HCT116 (cell line): ENCODE results near the gene FNDC4. TPM values are rescaled to one million over a fixed set of nuclear protein-coding genes. Genes with fewer than 3 reads are reported as not detected.

Experiments
- ATAC-seq: fragments of 200-7000 bp; cut with Tn5 transposase; 2 replicates; pipeline ENCODE4 v1.9.1; 2020; ENCODE audit warnings: mild to moderate bottlenecking, moderate library complexity
- BruUV-seq: library from RNA; stranded (reverse); fragments of 400-500 nt; replicated peaks from 2 replicates; lab custom pipeline; 2021; lab: Mats Ljungman, UMichigan
- CTCF ChIA-PET: fragments of 300-600 bp; sonication (Branson Sonifier 250); formaldehyde crosslinking; loops from one replicate; lab custom pipeline; 2021; ENCODE audit warnings: antibody characterized with exemption; lab: Charles Lee
- POLR2A ChIA-PET: fragments of 300-600, 350-600 bp; sonication (Branson Sonifier 250); formaldehyde crosslinking; loops from one replicate; lab custom pipeline; 2021; ENCODE audit warnings: antibody characterized with exemption; lab: Charles Lee
- RAD21 ChIA-PET, 2 experiments: fragments of 300-600 bp; sonication (Branson Sonifier 250); formaldehyde crosslinking; loops; one replicate each; lab custom pipeline; 2023; ENCODE audit warnings: low total read pairs in 2 of 2; ENCODE audit not compliant: uncharacterized antibody in 2 of 2, unreplicated experiment in 2 of 2, low non-redundant PET in 1 of 2; lab: Charles Lee
- DNase-seq: peaks from one replicate; pipeline ENCODE4 v3.0.0-alpha.2; 2010; ENCODE audit warnings: low read depth, low spot score
- H2AFZ ChIP-seq: fragments of 200-600 bp; shearing (Covaris generic), sonication (generic); 2 replicates; pipeline ENCODE4 v1.6.1; 2017; ENCODE audit warnings: low read depth, mixed run types, mixed read lengths, antibody characterized with exemption, low read length; ENCODE audit not compliant: poor library complexity, severe bottlenecking
- H3K27ac ChIP-seq: 2 replicates; pipeline ENCODE4 v1.5.1; 2012; ENCODE audit warnings: low read depth, low read length
- H3K27me3 ChIP-seq: fragments of 200-600 bp; sonication (generic); 2 replicates; pipeline ENCODE4 v1.6.1; 2016; ENCODE audit warnings: mixed run types, low read length, mixed read lengths; ENCODE audit not compliant: insufficient read depth
- H3K36me3 ChIP-seq, 2 experiments: fragments of 200-500 bp in 1 of 2; fragments of 200-600 bp in 1 of 2; sonication (Bioruptor generic) in 1 of 2; sonication (generic) in 1 of 2; 2 replicates each; pipeline versions ENCODE4 v1.5.1 to v1.6.1; 2014 to 2016; ENCODE audit warnings: low read length in 2 of 2, inconsistent platforms in 1 of 2, mixed read lengths in 1 of 2, mixed run types in 1 of 2; ENCODE audit not compliant: insufficient read depth in 2 of 2, control insufficient read depth in 1 of 2
- H3K4me1 ChIP-seq, 2 experiments: fragments of 200-600 bp in 1 of 2; sonication (generic) in 1 of 2; 2 replicates each; pipeline versions ENCODE4 v1.5.1 to v1.6.1; 2012 to 2017; ENCODE audit warnings: low read length in 2 of 2, inconsistent platforms in 1 of 2, mild to moderate bottlenecking in 1 of 2, mixed read lengths in 1 of 2, mixed run types in 1 of 2, moderate library complexity in 1 of 2; ENCODE audit not compliant: insufficient read depth in 2 of 2, control insufficient read depth in 1 of 2
- H3K4me2 ChIP-seq: fragments of 200-600 bp; sonication (generic); 2 replicates; pipeline ENCODE4 v1.6.1; 2017; ENCODE audit warnings: mixed run types, low read length, mixed read lengths
- H3K4me3 ChIP-seq, 2 experiments: fragments of 200-600 bp in 1 of 2; sonication (generic) in 1 of 2; replicated peaks in 1 of 2; 2 replicates each; pipeline ENCODE4 v1.5.1; 2011 to 2016; ENCODE audit warnings: low read length in 2 of 2, control low read depth in 1 of 2, low read depth in 1 of 2, mild to moderate bottlenecking in 1 of 2, mixed read lengths in 1 of 2, mixed run types in 1 of 2
- H3K79me2 ChIP-seq: fragments of 200-600 bp; sonication (generic); 2 replicates; pipeline ENCODE4 v1.6.1; 2017; ENCODE audit warnings: mild to moderate bottlenecking, mixed run types, low read length, moderate library complexity, mixed read lengths; ENCODE audit not compliant: insufficient read depth
- H3K9ac ChIP-seq: fragments of 200-600 bp; sonication (generic); 2 replicates; pipeline ENCODE4 v1.6.1; 2016; ENCODE audit warnings: low read length, mixed read lengths
- H3K9me2 ChIP-seq: fragments of 200-600 bp; sonication (generic), shearing (Covaris generic); 2 replicates; pipeline ENCODE4 v1.6.1; 2017; ENCODE audit warnings: mixed run types, mild to moderate bottlenecking, moderate library complexity; ENCODE audit not compliant: insufficient read depth
- H3K9me3 ChIP-seq, 2 experiments: fragments of 200-500 bp in 1 of 2; fragments of 200-600 bp in 1 of 2; sonication (Bioruptor generic) in 1 of 2; sonication (generic) in 1 of 2; 2 replicates each; pipeline ENCODE4 v1.6.1; 2014 to 2017; ENCODE audit warnings: low read length in 2 of 2, mixed read lengths in 2 of 2, inconsistent platforms in 1 of 2, low read depth in 1 of 2, mild to moderate bottlenecking in 1 of 2, mixed run types in 1 of 2, moderate library complexity in 1 of 2; ENCODE audit not compliant: control insufficient read depth in 1 of 2, insufficient read depth in 1 of 2
- H4K20me1 ChIP-seq: fragments of 200-600 bp; sonication (generic), shearing (Covaris generic); 2 replicates; pipeline ENCODE4 v1.6.1; 2017; ENCODE audit warnings: mixed run types, mild to moderate bottlenecking, moderate library complexity; ENCODE audit not compliant: insufficient read depth
- ATF3 ChIP-seq: IDR thresholded peaks from 2 replicates; pipeline ENCODE4 v1.6.1; 2012
- CBX3 ChIP-seq: IDR thresholded peaks from 2 replicates; pipeline ENCODE4 v1.6.1; 2012; ENCODE audit warnings: low read depth
- CEBPB ChIP-seq: IDR thresholded peaks from 2 replicates; pipeline ENCODE4 v1.6.1; 2012; ENCODE audit warnings: low read depth
- CTCF ChIP-seq, 3 experiments: fragments of 200-600 bp in 1 of 3; sonication (generic) in 1 of 3; IDR thresholded peaks in 2 of 3; conservative IDR thresholded peaks in 1 of 3; 2 replicates each; pipeline ENCODE4 v1.5.1; 2012 to 2017; ENCODE audit warnings: low read depth in 2 of 3, low read length in 2 of 3, antibody characterized with exemption in 1 of 3, borderline replicate concordance in 1 of 3, control low read depth in 1 of 3, mild to moderate bottlenecking in 1 of 3, mixed read lengths in 1 of 3, mixed run types in 1 of 3, moderate library complexity in 1 of 3; ENCODE audit not compliant: insufficient read depth in 1 of 3
- EGR1 ChIP-seq: IDR thresholded peaks from 2 replicates; pipeline ENCODE4 v1.6.1; 2012; ENCODE audit warnings: low read depth
- ELF1 ChIP-seq: IDR thresholded peaks from 2 replicates; pipeline ENCODE4 v1.6.1; 2012; ENCODE audit warnings: low read depth, borderline replicate concordance
- EZH2 ChIP-seq: fragments of 200-600 bp; sonication (generic); IDR thresholded peaks from 2 replicates; pipeline ENCODE4 v1.6.1; 2017; ENCODE audit warnings: antibody characterized with exemption, mixed run types
- FOSL1 ChIP-seq: IDR thresholded peaks from 2 replicates; pipeline ENCODE4 v1.6.1; 2012; ENCODE audit warnings: low read depth
- MAX ChIP-seq: IDR thresholded peaks from 2 replicates; pipeline ENCODE4 v1.6.1; 2012
- POLR2A ChIP-seq: IDR thresholded peaks from 2 replicates; pipeline ENCODE4 v1.7.0; 2011; ENCODE audit warnings: borderline replicate concordance; ENCODE audit not compliant: insufficient read depth, insufficient read length; ENCODE audit errors: extremely low read depth
- RAD21 ChIP-seq: IDR thresholded peaks from 2 replicates; pipeline ENCODE4 v1.6.1; 2012; ENCODE audit warnings: low read depth, mild to moderate bottlenecking
- REST ChIP-seq: IDR thresholded peaks from 2 replicates; pipeline ENCODE4 v1.6.1; 2012; ENCODE audit warnings: low read depth
- SRF ChIP-seq: IDR thresholded peaks from 2 replicates; pipeline ENCODE4 v1.6.1; 2012; ENCODE audit warnings: low read depth
- TCF7L2 ChIP-seq: IDR thresholded peaks from 2 replicates; pipeline ENCODE4 v1.7.0; 2011; ENCODE audit warnings: borderline replicate concordance, inconsistent platforms; ENCODE audit not compliant: insufficient read depth, insufficient read length; ENCODE audit errors: extremely low read depth
- ZFX ChIP-seq: fragments of 450-650 bp; IDR thresholded peaks from 2 replicates; pipeline ENCODE4 v1.6.1; 2017
- ZNF274 ChIP-seq: fragments of 200-500 bp; sonication (Bioruptor generic); IDR thresholded peaks from 2 replicates; pipeline ENCODE4 v1.6.1; 2014; ENCODE audit warnings: mild to moderate bottlenecking, low read depth, low read length, inconsistent platforms
- intact Hi-C: fragments of 100-400 bp; cut with micrococcal nuclease; formaldehyde crosslinking; loops from 2 replicates; pipeline ENCODE4 v1.10.0; 2022
- total RNA-seq: library from RNA; stranded (reverse); gene quantifications from one replicate; pipeline ENCODE4 v1.2.1, GENCODE V29; 2021; ENCODE audit not compliant: unreplicated experiment

Gene FNDC4
- total RNA-seq, 1 experiment from 2014 or later: 3.3 TPM

GRCh38 chr2:27502142-27502541, 7.1 kb upstream of the FNDC4 start:
- CTCF ChIA-PET: no interaction called here
- H2AFZ ChIP-seq: no peak overlapping the region
- peaks cover 3% of the 10 kb centered on the region; the same call in 1 of the 2 replicates for H3K27me3 ChIP-seq
- no peaks in the 10 kb centered on the region for H4K20me1 ChIP-seq
- H3K4me3 ChIP-seq: no peak overlapping the region
- H3K27ac ChIP-seq: no peak overlapping the region
- RAD21 ChIA-PET: no interaction called here
- no peak overlapping the region for H3K9ac ChIP-seq
- no peaks in the 10 kb centered on the region for H3K9me3 ChIP-seq
- intact Hi-C loops: no loop called here
- no peaks in the 10 kb centered on the region for H3K9me2 ChIP-seq
- H3K4me2 ChIP-seq: no peak overlapping the region
- BruUV-seq: no TSS peak
- ATAC-seq (no peak), DNase-seq (no peak)
- POLR2A ChIA-PET: no interaction called here
- no peaks in the 10 kb centered on the region for H3K79me2 ChIP-seq
- no peaks in the 10 kb centered on the region for H3K4me1 ChIP-seq
- no peaks in the 10 kb centered on the region for H3K36me3 ChIP-seq
- TF ChIP-seq REST: no peak
- TF ChIP-seq EZH2: no peak
- no peak for TF ChIP-seq SRF
- no peak for TF ChIP-seq CEBPB
- TF ChIP-seq ZNF274: no peak
- no peak for TF ChIP-seq TCF7L2
- no peak for TF ChIP-seq ZFX
- no peak for TF ChIP-seq ELF1
- no peak for TF ChIP-seq FOSL1
- TF ChIP-seq ATF3: no peak
- no peak for TF ChIP-seq POLR2A
- no peak for TF ChIP-seq CBX3
- no peak for TF ChIP-seq MAX
- no peak for TF ChIP-seq RAD21
- TF ChIP-seq EGR1: no peak
- no peak for TF ChIP-seq CTCF (IDR thresholded peaks at IDR 0.05 in 2 of 3, conservative IDR thresholded peaks at IDR 0.05 in 1 of 3; ENCODE audit: borderline replicate concordance in 1 of 3, insufficient read depth in 1 of 3, low read depth in 2 of 3, low read length in 2 of 3)
